HEK293T (cell line): ENCODE results near the gene TNNI3.

Experiments
- CTCF ChIA-PET: fragments of 350-600 bp; formaldehyde crosslinking; extraction: SDS; loops from one replicate; lab custom pipeline; 2021; ENCODE audit warnings: antibody characterized with exemption, inconsistent platforms; lab: Yijun Ruan, JAX
- POLR2A ChIA-PET: fragments of 350-600 bp; formaldehyde crosslinking; extraction: SDS; loops from one replicate; lab custom pipeline; 2020; ENCODE audit warnings: antibody characterized with exemption, inconsistent platforms; lab: Yijun Ruan, JAX
- DNase-seq: peaks from one replicate; pipeline ENCODE4 v3.0.0; 2012; ENCODE audit warnings: mixed read lengths; ENCODE audit errors: extremely low spot score
- ARNT ChIP-seq: fragments of 450-650 bp; IDR thresholded peaks from 2 replicates; pipeline ENCODE4 v1.6.1; 2017; ENCODE audit warnings: mild to moderate bottlenecking
- BHLHE40 ChIP-seq: fragments of 450-650 bp; IDR thresholded peaks from 2 replicates; pipeline ENCODE4 v1.6.1; 2016; ENCODE audit warnings: mild to moderate bottlenecking, moderate library complexity, borderline replicate concordance
- CTBP1 ChIP-seq: fragments of 450-650 bp; IDR thresholded peaks from 2 replicates; pipeline ENCODE4 v1.6.1; 2016; ENCODE audit warnings: borderline replicate concordance
- ELF4 ChIP-seq: fragments of 450-650 bp; IDR thresholded peaks from 2 replicates; pipeline ENCODE4 v1.6.1; 2017; ENCODE audit warnings: antibody characterized with exemption
- FOXA1 ChIP-seq: fragments of 450-650 bp; IDR thresholded peaks from 2 replicates; pipeline ENCODE4 v1.6.1; 2016; ENCODE audit warnings: mild to moderate bottlenecking
- FOXK2 ChIP-seq: fragments of 450-650 bp; IDR thresholded peaks from 2 replicates; pipeline ENCODE4 v1.6.1; 2016; ENCODE audit warnings: mild to moderate bottlenecking
- FOXM1 ChIP-seq: fragments of 450-650 bp; IDR thresholded peaks from 2 replicates; pipeline ENCODE4 v1.6.1; 2017; ENCODE audit warnings: mild to moderate bottlenecking, borderline replicate concordance
- HDGF ChIP-seq: fragments of 450-650 bp; IDR thresholded peaks from 2 replicates; pipeline ENCODE4 v1.6.1; 2017; ENCODE audit warnings: antibody characterized with exemption, borderline replicate concordance
- L3MBTL2 ChIP-seq: fragments of 450-650 bp; conservative IDR thresholded peaks from 2 replicates; pipeline ENCODE4 v1.6.1; 2016; ENCODE audit warnings: mild to moderate bottlenecking
- LEF1 ChIP-seq: fragments of 450-650 bp; IDR thresholded peaks from 2 replicates; pipeline ENCODE4 v1.6.1; 2017; ENCODE audit warnings: mild to moderate bottlenecking, borderline replicate concordance
- NFRKB ChIP-seq: fragments of 450-650 bp; IDR thresholded peaks from 2 replicates; pipeline ENCODE4 v1.6.1; 2016; ENCODE audit warnings: mild to moderate bottlenecking, moderate library complexity
- SP1 ChIP-seq: fragments of 450-650 bp; IDR thresholded peaks from 2 replicates; pipeline ENCODE4 v1.6.1; 2017
- SUZ12 ChIP-seq: fragments of 450-650 bp; IDR thresholded peaks from 2 replicates; pipeline ENCODE4 v1.6.1; 2016; ENCODE audit warnings: mild to moderate bottlenecking
- TARDBP ChIP-seq: fragments of 450-650 bp; IDR thresholded peaks from 2 replicates; pipeline ENCODE4 v1.6.1; 2016
- ZNF384 ChIP-seq: fragments of 450-650 bp; IDR thresholded peaks from 2 replicates; pipeline ENCODE4 v1.6.1; 2016
- TF ChIP-seq, protein P1 (sequence below): fragments of 450-650 bp; IDR thresholded peaks from 2 replicates; pipeline ENCODE4 v1.6.1; 2016

TNNI3 gene

GRCh38 chr19:55149078-55150003, 8.2 kb downstream of the TNNI3 start, which contains the start of gene TNNT1:
TSS of gene TNNT1 (minus strand) at chr19:55149206. CDS start at chr19:55147157, 2,049 bp downstream.
- TF ChIP-seq CTBP1 (no peak), TARDBP (no peak), FOXM1 (no peak), SUZ12 (no peak), SP1 (no peak), FOXK2 (no peak), ZNF384 (no peak), ARNT (no peak)
- CTCF ChIA-PET = no interaction called here
- POLR2A ChIA-PET = no interaction called here
- DNase-seq = no peak

DNA sequence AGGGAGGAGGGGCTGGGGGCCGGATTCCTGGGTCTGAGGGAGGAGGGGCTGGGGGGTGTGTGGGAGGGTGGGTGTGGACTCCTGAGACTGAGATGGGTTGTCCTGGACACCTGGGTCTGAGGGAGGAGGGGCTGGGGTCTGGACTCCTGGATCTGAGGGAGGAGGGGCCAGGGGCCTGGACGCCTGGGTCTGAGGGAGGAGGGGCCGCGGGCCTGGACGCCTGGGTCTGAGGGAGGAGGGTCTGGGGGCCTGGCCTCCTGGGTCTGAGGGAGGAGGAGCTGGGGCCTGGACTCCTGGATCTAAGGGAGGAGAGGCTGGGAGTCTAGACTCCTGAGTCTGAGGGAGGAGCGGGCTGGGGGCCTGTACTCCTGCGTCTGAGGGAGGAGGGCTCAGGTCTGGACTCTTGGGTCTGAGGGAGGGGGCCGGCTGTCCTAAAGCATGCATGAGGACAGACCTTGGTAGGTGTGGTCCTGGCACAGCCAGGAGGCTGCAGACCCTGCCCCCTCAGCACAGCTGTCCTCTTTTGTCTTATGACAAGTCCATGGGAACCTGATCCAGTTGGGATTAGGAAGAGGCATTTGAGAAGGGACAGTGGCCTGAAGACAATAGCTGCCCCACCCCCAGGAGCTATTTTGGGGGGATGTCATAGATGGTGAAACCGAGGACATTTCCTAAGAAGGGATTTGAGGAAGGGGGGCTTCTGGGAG, 9.8 kb downstream of the TNNI3 start:
- no peak for DNase-seq
- CTCF ChIA-PET = interaction anchor here (1.0 kb wide), 2 partner anchors 12 to 13 kb away, joined by 3 to 5 read pairs; no protein-coding TSS in a partner anchor
- POLR2A ChIA-PET = interaction anchor here (1.3 to 1.7 kb wide), 4 partner anchors 12 to 260 kb away, joined by 3 to 12 read pairs (median 4); partner anchors contain the start of genes DNAAF3 and UBE2S

DNA sequence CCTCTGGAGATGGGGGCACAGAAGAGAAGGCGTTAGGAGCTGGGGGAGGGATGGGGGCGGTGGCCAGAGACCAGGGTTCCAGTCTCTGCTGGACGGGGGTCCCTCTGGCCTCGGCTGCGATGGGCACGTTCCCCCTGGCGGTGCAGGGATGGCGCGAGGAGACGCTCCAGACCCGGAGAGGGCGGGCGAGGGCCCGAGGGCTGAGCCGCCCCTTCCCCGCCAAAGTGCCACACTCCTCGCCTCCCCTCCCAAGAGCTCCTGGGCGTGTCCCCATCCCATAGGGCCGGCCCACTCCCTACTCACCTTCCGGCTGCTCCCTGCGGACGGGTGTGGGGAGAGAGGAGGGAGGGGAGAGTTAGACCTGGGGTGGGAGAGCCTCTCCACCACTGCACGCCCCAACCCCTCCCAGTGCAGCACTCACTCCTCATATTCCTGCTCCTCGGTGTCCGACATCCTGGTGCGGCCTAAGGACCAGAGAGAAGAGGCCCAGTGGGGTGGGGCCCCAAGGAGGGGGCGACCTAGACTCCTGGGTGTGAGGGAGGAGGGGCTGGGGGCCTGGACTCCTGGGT, 10.7 kb downstream of the TNNI3 start:
- TF ChIP-seq TARDBP (no peak), L3MBTL2 (peak; percentile 41), SP1 (no peak), BHLHE40 (no peak)
- POLR2A ChIA-PET = interaction anchor here (0.6 to 1.7 kb wide), 11 partner anchors 9 to 507 kb away, joined by 3 to 12 read pairs (median 4); partner anchors contain the start of genes DNAAF3, PPP1R12C, RDH13 and UBE2S
- DNase-seq = peak; percentile 69
- CTCF ChIA-PET = interaction anchor here (0.7 to 1.7 kb wide), 7 partner anchors 11 to 355 kb away, joined by 3 to 6 read pairs (median 3); partner anchors contain the start of genes DNAAF3, PPP6R1 and RDH13

More for the DNA sequence above, 9.8 kb downstream of the TNNI3 start:
- TF ChIP-seq, protein P1, sequence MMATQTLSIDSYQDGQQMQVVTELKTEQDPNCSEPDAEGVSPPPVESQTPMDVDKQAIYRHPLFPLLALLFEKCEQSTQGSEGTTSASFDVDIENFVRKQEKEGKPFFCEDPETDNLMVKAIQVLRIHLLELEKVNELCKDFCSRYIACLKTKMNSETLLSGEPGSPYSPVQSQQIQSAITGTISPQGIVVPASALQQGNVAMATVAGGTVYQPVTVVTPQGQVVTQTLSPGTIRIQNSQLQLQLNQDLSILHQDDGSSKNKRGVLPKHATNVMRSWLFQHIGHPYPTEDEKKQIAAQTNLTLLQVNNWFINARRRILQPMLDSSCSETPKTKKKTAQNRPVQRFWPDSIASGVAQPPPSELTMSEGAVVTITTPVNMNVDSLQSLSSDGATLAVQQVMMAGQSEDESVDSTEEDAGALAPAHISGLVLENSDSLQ = no peak
- TF ChIP-seq ELF4 (no peak), TARDBP (no peak), CTBP1 (no peak), FOXK2 (no peak), LEF1 (no peak), ZNF384 (no peak), SUZ12 (no peak), NFRKB (no peak), FOXA1 (no peak), HDGF (no peak), ARNT (no peak), BHLHE40 (no peak), SP1 (no peak), L3MBTL2 (no peak), FOXM1 (no peak)

DNA sequence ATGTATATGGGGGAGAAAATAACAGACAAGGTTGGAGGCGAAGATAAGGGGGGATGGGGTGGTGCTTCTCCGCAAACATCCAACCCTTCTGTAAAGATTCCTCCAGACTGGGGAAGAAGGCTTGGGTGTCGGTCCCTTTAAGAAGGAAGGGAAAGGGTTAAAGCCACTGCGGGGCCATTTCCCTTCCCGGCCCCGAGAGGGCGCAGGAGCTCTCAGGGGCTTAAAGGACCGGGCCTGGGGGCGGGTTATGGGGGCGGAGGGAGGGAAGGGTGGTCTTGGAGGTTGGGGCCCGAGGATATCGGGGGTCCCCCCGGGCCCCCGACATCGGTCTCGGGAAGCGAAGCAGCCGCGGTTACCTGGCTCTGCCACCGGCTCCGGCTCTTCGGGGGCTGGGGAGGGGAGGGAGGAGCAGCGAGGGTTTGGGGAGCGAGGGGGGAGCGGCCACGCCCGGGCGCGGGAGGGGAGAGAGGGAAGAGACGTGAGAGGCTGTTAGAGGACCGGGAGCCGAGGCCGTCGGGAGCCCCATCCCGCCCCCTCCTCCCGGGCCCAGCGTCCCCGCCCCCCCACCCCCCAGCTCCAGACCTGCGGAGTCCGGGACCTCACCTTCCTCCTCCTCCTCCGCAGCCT, 11.3 kb downstream of the TNNI3 start:
- DNase-seq = peak; percentile 75
- ChIA-PET CTCF (interaction anchor here (0.7 to 1.7 kb wide), 6 partner anchors 11 to 355 kb away, joined by 3 to 6 read pairs (median 3); partner anchors contain the start of genes DNAAF3, PPP6R1 and RDH13), POLR2A (interaction anchor here (0.6 to 1.7 kb wide), 12 partner anchors 10 to 508 kb away, joined by 3 to 12 read pairs (median 4); partner anchors contain the start of genes DNAAF3, PPP1R12C, RDH13 and UBE2S)
- TF ChIP-seq SP1 (no peak), FOXM1 (peak; percentile 36; the same call in 1 of the 2 replicates)

DNA sequence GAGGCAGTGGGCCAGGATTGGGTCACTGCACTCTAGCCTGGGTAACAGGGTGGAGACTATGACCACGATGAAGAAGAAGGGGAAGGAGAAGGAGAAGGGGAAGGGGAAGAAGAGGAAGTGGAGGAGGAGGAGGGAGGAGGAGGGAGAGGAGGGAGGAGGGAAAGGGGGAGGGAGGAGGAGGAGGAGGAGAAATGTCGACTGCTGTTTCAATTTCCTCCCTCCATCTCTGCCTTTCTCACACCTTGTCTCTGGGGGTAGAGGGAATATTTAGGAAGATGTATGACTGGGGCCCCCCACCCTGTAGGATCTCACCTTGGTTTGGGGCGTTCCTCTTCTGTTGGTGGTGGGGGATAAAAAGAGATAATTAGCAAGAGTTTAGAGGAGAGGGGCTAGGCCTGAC, 12.3 kb downstream of the TNNI3 start:
- DNase-seq = no peak
- ChIA-PET POLR2A (interaction anchor here (0.9 kb wide), 1 partner anchor 51 kb away, joined by 3 read pairs; no protein-coding TSS in a partner anchor), CTCF (no interaction called here)
- TF ChIP-seq HDGF (no peak), ARNT (no peak), BHLHE40 (no peak), ZNF384 (no peak), FOXK2 (no peak), LEF1 (no peak), SUZ12 (no peak), TARDBP (no peak), FOXA1 (no peak)

DNA sequence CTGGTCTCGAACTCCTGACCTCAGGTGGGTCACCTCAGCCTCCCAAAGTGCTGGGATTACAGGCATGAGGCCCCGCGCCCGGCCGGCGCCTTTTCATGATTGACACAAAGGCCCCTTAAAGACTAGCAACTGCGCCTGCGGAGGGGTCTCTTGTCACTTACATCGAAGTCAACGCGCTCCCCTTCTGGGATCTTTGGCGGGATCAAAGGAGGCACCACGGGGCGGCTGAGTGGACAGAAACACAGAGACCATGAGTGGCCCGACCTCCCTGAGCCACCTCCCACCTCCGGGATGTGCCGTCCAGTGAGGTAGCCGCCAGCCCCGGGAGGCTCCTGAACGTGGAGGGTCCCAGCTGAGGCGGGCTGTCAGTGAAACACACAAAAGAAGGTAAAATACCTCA, 15.8 kb downstream of the TNNI3 start:
- TF ChIP-seq FOXM1 (no peak), L3MBTL2 (no peak), ELF4 (no peak), FOXK2 (no peak)
- TF ChIP-seq, protein P1 = no peak
- ChIA-PET POLR2A (interaction anchor here (0.5 to 1.3 kb wide), 2 partner anchors 197 to 325 kb away, joined by 3 to 4 read pairs; no protein-coding TSS in a partner anchor), CTCF (interaction anchor here (0.6 to 2.5 kb wide), 7 partner anchors 13 to 490 kb away, joined by 3 to 15 read pairs (median 4); partner anchors contain the start of gene DNAAF3)
- DNase-seq = no peak
